Measurements from ENCODE around the gene USP4. TPM values are rescaled to one million over a fixed set of nuclear protein-coding genes. Genes with fewer than 3 reads are reported as not detected.

Gene USP4
- total and polyA plus RNA-seq, 12 donors: 14.2 to 71.0 (median 41.2) TPM

GRCh38 chr3:49266410-49267095 is 73.3 kb downstream of the USP4 start:
- Histone ChIP-seq H3K4me3 (no peak overlapping the region), H3K27me3 (no peaks in the 10 kb centered on the region), H3K9me3 (replicated peaks in 1 of 3) (no peaks in the 10 kb centered on the region), H3K27ac (peak overlapping the region in 4 of 5 donors; percentile 22 to 74 (median 49)), H3K4me1 (replicated peaks in 1 of 2) (peaks cover 9 to 29% of the 10 kb centered on the region in 2 donors), H3K36me3 (replicated peaks in 1 of 2) (no peaks in the 10 kb centered on the region)
- peak in 1 of 7 donors; percentile 26 for DNase-seq
- TF ChIP-seq, protein P1, sequence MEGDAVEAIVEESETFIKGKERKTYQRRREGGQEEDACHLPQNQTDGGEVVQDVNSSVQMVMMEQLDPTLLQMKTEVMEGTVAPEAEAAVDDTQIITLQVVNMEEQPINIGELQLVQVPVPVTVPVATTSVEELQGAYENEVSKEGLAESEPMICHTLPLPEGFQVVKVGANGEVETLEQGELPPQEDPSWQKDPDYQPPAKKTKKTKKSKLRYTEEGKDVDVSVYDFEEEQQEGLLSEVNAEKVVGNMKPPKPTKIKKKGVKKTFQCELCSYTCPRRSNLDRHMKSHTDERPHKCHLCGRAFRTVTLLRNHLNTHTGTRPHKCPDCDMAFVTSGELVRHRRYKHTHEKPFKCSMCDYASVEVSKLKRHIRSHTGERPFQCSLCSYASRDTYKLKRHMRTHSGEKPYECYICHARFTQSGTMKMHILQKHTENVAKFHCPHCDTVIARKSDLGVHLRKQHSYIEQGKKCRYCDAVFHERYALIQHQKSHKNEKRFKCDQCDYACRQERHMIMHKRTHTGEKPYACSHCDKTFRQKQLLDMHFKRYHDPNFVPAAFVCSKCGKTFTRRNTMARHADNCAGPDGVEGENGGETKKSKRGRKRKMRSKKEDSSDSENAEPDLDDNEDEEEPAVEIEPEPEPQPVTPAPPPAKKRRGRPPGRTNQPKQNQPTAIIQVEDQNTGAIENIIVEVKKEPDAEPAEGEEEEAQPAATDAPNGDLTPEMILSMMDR (IDR thresholded peaks at IDR 0.05): no peak
- TF ChIP-seq POLR2A (IDR thresholded peaks at IDR 0.05): no peak
- 61 to 73% (median 67%) methylated on average over 5 of the region's 5 CpGs for WGBS, 4 donors
- intact Hi-C loops (cut with DNase I): no loop called here

DNA sequence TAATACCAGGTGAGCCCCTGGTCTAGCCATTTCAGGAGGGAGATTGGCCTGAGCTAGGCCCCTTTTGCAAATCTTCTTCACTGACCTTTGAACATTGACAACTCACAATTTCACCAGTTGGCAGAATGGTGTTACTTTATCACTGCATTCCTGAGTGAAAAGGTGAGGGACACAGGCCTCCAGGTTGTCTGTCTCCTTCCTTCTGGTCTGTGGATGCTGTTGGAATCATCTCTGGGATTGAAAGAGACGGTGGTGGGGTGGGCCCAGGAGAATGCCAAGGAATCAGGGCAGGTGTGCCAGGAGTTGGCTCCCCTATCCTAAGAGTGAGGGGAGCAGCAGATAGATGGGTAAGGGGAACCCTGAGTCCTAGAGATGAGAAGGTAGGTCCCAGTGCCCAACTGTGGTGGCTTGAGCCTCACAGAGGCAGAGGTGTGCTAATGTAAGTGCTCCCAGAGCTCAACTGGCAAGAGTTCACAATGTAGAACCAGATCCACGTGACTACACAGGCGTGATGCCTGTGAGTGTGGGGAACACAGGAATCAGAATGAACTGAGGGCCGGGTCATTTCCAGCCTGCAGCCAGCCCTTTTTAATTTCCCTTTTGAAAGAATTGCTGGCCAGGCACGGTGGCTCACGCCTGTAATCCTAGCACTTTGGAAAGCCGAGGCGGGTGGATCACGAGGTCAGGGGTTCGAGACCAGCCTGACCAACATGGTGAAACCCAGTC is 74.0 kb downstream of the USP4 start:
- H3K9me3 ChIP-seq (replicated peaks in 1 of 3): no peaks in the 10 kb centered on the region
- H3K4me3 ChIP-seq: no peak overlapping the region
- H3K4me1 ChIP-seq (replicated peaks in 1 of 2): peaks cover 9 to 28% of the 10 kb centered on the region in 2 donors
- intact Hi-C loops (cut with DNase I): no loop called here
- no peaks in the 10 kb centered on the region for H3K36me3 ChIP-seq (replicated peaks in 1 of 2)
- TF ChIP-seq, protein P1 (IDR thresholded peaks at IDR 0.05): no peak
- TF ChIP-seq POLR2A (IDR thresholded peaks at IDR 0.05): no peak
- peak overlapping the region in 3 of 5 donors; percentile 36 to 74 (median 62) for H3K27ac ChIP-seq
- H3K27me3 ChIP-seq: no peaks in the 10 kb centered on the region
- WGBS, 4 donors: 74 to 88% (median 85%) methylated on average over 10 of the region's 10 CpGs
- DNase-seq: no peak

DNA sequence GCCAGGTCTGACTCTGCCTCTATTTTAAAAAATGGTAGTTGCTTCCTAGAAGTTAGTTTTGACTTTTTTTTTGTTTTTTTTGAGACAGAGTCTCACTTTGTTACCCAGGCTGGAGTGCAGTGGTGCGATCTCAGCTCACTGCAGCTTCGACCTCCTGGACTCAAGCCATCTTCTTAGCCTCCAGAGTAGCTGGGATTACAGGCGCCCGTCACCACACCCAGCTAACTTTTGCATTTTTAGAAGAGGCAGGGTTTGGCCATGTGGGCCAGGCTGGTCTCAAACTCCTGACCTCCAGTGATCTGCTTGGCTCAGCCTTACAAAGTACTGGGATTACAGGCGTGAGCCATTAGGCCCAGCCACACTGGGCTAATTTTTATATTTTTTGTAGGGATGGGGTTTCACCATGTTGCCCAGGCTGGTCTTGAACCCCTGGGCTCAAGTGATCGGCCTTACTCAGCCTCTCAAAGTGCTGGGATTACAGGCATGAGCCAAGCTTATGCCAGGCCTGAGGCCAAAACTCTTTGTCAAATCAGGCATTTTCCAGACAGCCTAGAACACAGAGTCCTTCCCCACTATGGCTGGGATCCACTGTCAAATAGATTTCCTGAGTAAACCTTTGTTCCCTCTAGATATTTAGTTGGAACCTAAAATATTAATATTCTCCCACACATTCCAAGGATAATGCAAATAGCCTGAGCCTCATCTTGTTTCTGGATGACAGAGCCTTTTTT is 76.5 kb downstream of the USP4 start:
- no peaks in the 10 kb centered on the region for H3K36me3 ChIP-seq (replicated peaks in 1 of 2)
- H3K27ac ChIP-seq: peak overlapping the region in 3 of 5 donors; percentile 57 to 88 (median 62)
- intact Hi-C loops (cut with DNase I): no loop called here
- H3K4me1 ChIP-seq (replicated peaks in 1 of 2): peaks cover 14 to 28% of the 10 kb centered on the region in 2 donors
- TF ChIP-seq, protein P1 (IDR thresholded peaks at IDR 0.05): no peak
- TF ChIP-seq POLR2A (IDR thresholded peaks at IDR 0.05): no peak
- 75 to 85% (median 80%) methylated on average over 5 to 6 of the region's 6 CpGs for WGBS, 4 donors
- no peaks in the 10 kb centered on the region for H3K9me3 ChIP-seq (replicated peaks in 1 of 3)
- H3K4me3 ChIP-seq: no peak overlapping the region
- DNase-seq: peak in 6 of 7 donors; percentile 44 to 79 (median 62)
- H3K27me3 ChIP-seq: no peaks in the 10 kb centered on the region

DNA sequence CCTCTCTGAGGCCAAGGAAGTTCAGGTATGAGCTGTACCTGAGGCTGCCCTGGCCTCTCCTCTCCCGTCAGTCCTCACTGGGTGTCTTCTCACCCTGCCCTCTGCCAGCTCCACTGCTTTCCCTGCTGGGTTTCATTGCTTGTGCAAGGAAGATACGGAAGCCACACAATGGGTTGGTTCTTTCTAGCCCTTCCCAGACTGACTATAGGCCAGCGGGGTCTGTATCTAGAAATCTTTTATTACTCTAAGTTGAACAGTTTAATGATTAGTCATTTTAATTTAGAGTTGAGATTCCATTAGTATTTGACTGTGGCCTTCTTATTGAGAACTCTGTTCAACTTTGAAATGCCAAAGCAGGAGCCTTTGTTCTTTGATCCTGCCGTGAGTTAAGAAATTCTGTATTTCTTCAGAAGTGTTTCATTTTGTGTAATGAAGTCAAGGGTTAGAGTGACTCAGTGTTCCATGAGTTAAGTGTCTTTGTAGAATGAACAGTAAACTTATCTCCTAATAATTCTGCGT is 79.0 kb downstream of the USP4 start:
- TF ChIP-seq, protein P1 (IDR thresholded peaks at IDR 0.05): no peak
- no peak for TF ChIP-seq POLR2A (IDR thresholded peaks at IDR 0.05)
- H3K36me3 ChIP-seq (replicated peaks in 1 of 2): no peaks in the 10 kb centered on the region
- H3K27me3 ChIP-seq: no peaks in the 10 kb centered on the region
- H3K9me3 ChIP-seq (replicated peaks in 1 of 3): no peaks in the 10 kb centered on the region
- DNase-seq: peak in 3 of 7 donors; percentile 21 to 38 (median 38)
- peaks cover 26 to 34% of the 10 kb centered on the region in 2 donors for H3K4me1 ChIP-seq (replicated peaks in 1 of 2)
- H3K27ac ChIP-seq: peak overlapping the region; percentile 29 to 94 (median 85)
- intact Hi-C loops (cut with DNase I): no loop called here
- no peak overlapping the region for H3K4me3 ChIP-seq
- 47 to 52% (median 49%) methylated on average over 5 of the region's 5 CpGs for WGBS, 4 donors
